ENCODE data around the gene ARMH4.

DNA sequence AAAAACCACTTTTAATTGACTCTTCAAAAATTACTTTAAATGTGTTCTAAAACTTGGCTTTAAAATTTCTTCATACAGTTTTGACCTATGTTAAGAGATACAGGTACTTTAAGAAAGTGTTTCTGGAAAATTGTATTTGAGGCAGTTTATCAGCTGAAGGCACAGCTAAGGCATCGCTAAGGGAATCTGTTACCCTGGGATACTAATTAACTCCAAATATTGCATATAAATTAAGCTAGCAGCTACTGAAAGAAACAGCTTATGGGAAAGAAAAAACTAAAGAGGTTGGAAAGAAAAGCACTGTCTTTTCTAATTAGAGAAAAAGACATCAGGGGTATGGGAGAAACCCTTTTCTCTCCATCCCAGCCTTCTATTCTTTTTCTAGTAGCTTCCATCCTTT is 152.0 kb downstream of the ARMH4 start:
- TF ChIP-seq RAD21 (conservative IDR thresholded peaks at IDR 0.05) = no peak
- no peak for TF ChIP-seq TAF1 (IDR thresholded peaks at IDR 0.05; ENCODE audit: low read depth)
- TF ChIP-seq, protein P1, sequence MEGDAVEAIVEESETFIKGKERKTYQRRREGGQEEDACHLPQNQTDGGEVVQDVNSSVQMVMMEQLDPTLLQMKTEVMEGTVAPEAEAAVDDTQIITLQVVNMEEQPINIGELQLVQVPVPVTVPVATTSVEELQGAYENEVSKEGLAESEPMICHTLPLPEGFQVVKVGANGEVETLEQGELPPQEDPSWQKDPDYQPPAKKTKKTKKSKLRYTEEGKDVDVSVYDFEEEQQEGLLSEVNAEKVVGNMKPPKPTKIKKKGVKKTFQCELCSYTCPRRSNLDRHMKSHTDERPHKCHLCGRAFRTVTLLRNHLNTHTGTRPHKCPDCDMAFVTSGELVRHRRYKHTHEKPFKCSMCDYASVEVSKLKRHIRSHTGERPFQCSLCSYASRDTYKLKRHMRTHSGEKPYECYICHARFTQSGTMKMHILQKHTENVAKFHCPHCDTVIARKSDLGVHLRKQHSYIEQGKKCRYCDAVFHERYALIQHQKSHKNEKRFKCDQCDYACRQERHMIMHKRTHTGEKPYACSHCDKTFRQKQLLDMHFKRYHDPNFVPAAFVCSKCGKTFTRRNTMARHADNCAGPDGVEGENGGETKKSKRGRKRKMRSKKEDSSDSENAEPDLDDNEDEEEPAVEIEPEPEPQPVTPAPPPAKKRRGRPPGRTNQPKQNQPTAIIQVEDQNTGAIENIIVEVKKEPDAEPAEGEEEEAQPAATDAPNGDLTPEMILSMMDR (IDR thresholded peaks at IDR 0.05; ENCODE audit: poor library complexity, severe bottlenecking) = no peak

Measured in neural cell (in vitro differentiated cells).